Transverse colon (tissue), 4 donors: ENCODE data around the gene JMJD6. TPM values are rescaled to one million over a fixed set of nuclear protein-coding genes. Genes with fewer than 3 reads are reported as not detected.
A peak's percentile ranks its signal among the peaks of the same experiment; 100 is the strongest.
"Not testable (repeated sequence)": the region's sequence is repeated elsewhere in the genome, so short reads cannot be mapped to it uniquely, and the experiment has no call there.

Source experiments
- DNase-seq: peaks from one replicate; pipeline ENCODE4 v3.0.0-alpha.2; 2019
- H3K27ac ChIP-seq, 4 donors: fragments of 200-600 bp; sonication (generic); 2 replicates each; pipeline ENCODE4 v1.5.1; 2016 to 2018; ENCODE audit warnings: inconsistent platforms in 4 of 4
- H3K27me3 ChIP-seq: fragments of 200-600 bp; sonication (generic); 2 replicates; pipeline ENCODE4 v1.5.1; 2017; ENCODE audit warnings: inconsistent platforms
- H3K36me3 ChIP-seq, 4 donors: fragments of 200-600 bp; sonication (generic); 2 replicates each; pipeline ENCODE4 v1.5.1; 2017 to 2019; ENCODE audit warnings: inconsistent platforms in 4 of 4
- H3K4me1 ChIP-seq, 4 donors: fragments of 200-600 bp; sonication (generic); 2 replicates each; pipeline ENCODE4 v1.5.1; 2017 to 2020; ENCODE audit warnings: inconsistent platforms in 4 of 4
- H3K4me3 ChIP-seq, 4 donors: fragments of 200-600 bp; sonication (generic); 1 replicate in 1 of 4; 2 replicates in 3 of 4; pipeline versions ENCODE4 v1.5.1 to v1.6.1; 2017 to 2019; ENCODE audit warnings: inconsistent platforms in 4 of 4
- H3K9me3 ChIP-seq, 2 donors: fragments of 200-600 bp; sonication (generic); 2 replicates each; pipeline ENCODE4 v1.5.1; 2017 to 2019; ENCODE audit warnings: inconsistent platforms in 2 of 2
- EP300 ChIP-seq: sonication (generic); formaldehyde crosslinking; IDR thresholded peaks from one replicate; pipeline ENCODE4 v1.6.1; 2017; ENCODE audit warnings: antibody characterized with exemption, low read depth
- POLR2A ChIP-seq: fragments of 450-650 bp; IDR thresholded peaks from one replicate; pipeline ENCODE4 v1.6.1; 2016; ENCODE audit warnings: antibody characterized with exemption, mild to moderate bottlenecking, moderate library complexity
- POLR2AphosphoS5 ChIP-seq, 3 donors: sonication (generic); formaldehyde crosslinking; IDR thresholded peaks; one replicate each; pipeline ENCODE4 v1.6.1; 2016; ENCODE audit warnings: antibody characterized with exemption in 3 of 3
- WGBS, 2 donors: methylation state at CpG; one replicate each; pipeline ENCODE4 v1.1.5; 2018; ENCODE audit warnings: low coverage in 1 of 2; 5-methylcytosine and 5-hydroxymethylcytosine counted together
- in situ Hi-C, 4 donors: fragments of 200-750 bp; cut with MboI; loops; one replicate each; pipeline versions ENCODE4 v1.15.0 to v1.15.1; 2017; ENCODE audit warnings: low sequenced_read_pairs in 3 of 4, low pct_ligation_motif_present in 1 of 4, low pct_unique_long_range_greater_than_20kb in 1 of 4
- intact Hi-C: fragments of 100-400 bp; cut with DNase I; formaldehyde crosslinking; loops from one replicate; pipeline ENCODE4 v1.15.1; 2023; ENCODE audit warnings: low total_unique reads
- total RNA-seq, 4 donors: library from RNA; depleted of rRNA; stranded (reverse); fragments of >200 nt; gene quantifications; one replicate each; pipeline ENCODE4 v1.1.0, GENCODE V29; 2016
- TF ChIP-seq, protein P1 (sequence below), 5 experiments: fragments of 200-600 bp in 3 of 5; fragments of 450-650 bp in 2 of 5; sonication (generic) in 3 of 5; IDR thresholded peaks; 1 replicate in 2 of 5; 2 replicates in 3 of 5; pipeline ENCODE4 v1.5.1; 2016 to 2017; ENCODE audit warnings: antibody characterized with exemption in 5 of 5, inconsistent platforms in 3 of 5, mild to moderate bottlenecking in 2 of 5, moderate library complexity in 1 of 5

JMJD6 gene
- total RNA-seq, 4 donors from 2014 or later = 25.4 to 58.4 (median 26.9) TPM

DNA sequence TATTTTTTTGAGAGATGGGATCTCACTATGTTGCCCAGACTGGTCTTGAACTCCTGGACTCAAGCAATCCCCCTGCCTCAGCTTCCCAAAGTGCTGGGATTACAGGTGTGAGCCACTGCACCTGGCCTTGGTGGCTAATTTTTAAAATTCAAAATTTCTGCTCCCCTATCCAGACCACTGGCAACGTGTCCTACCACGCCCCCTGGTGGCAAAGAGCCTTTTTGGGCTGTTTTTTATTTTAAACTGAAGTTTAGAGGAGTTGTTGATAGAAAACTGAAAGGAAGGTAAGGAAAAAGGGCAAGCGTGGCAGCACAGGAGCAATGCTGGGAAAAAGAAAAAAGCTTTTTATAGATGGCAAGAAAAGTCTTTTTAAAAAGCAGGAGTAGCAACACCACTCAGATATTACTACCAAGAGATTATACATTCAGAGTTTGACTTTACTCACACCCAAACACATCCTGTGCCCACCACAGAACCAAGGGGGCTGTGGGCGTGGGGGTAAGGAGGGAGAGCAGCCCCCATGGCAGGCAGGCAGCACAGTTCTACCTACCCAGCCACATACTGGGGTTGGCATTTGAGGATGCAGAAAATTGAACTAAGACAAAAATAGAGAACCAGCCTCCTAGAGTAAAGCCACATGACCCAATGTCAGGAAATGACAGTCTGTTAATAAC is 11.4 kb downstream of the JMJD6 start:
- H3K4me3 ChIP-seq = no peak overlapping the region
- peaks cover 0 to 56% (median 17%) of the 10 kb centered on the region in 4 donors for H3K36me3 ChIP-seq
- in situ Hi-C loops (loop anchor here in 1 of 4 donors (25.0 kb wide), 1 partner anchor 178 kb away; the partner anchor contains the start of genes CYGB and PRCD), intact Hi-C loops (loop anchor here (5.0 kb wide), 1 partner anchor 33 kb away; no protein-coding TSS in a partner anchor)
- peak; percentile 68 for DNase-seq
- no peak for TF ChIP-seq POLR2A
- TF ChIP-seq, protein P1, sequence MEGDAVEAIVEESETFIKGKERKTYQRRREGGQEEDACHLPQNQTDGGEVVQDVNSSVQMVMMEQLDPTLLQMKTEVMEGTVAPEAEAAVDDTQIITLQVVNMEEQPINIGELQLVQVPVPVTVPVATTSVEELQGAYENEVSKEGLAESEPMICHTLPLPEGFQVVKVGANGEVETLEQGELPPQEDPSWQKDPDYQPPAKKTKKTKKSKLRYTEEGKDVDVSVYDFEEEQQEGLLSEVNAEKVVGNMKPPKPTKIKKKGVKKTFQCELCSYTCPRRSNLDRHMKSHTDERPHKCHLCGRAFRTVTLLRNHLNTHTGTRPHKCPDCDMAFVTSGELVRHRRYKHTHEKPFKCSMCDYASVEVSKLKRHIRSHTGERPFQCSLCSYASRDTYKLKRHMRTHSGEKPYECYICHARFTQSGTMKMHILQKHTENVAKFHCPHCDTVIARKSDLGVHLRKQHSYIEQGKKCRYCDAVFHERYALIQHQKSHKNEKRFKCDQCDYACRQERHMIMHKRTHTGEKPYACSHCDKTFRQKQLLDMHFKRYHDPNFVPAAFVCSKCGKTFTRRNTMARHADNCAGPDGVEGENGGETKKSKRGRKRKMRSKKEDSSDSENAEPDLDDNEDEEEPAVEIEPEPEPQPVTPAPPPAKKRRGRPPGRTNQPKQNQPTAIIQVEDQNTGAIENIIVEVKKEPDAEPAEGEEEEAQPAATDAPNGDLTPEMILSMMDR (IDR thresholded peaks at IDR 0.05) = peak; percentile 75 to 83 (median 81)
- H3K4me1 ChIP-seq = peaks cover 8 to 36% (median 13%) of the 10 kb centered on the region in 4 donors
- H3K9me3 ChIP-seq = no peaks in the 10 kb centered on the region
- H3K27me3 ChIP-seq = no peaks in the 10 kb centered on the region
- WGBS, 2 donors = 22 to 27% methylated on average over 4 of the region's 4 CpGs
- H3K27ac ChIP-seq = peak overlapping the region in 3 of 4 donors; percentile 18 to 58 (median 44)

DNA sequence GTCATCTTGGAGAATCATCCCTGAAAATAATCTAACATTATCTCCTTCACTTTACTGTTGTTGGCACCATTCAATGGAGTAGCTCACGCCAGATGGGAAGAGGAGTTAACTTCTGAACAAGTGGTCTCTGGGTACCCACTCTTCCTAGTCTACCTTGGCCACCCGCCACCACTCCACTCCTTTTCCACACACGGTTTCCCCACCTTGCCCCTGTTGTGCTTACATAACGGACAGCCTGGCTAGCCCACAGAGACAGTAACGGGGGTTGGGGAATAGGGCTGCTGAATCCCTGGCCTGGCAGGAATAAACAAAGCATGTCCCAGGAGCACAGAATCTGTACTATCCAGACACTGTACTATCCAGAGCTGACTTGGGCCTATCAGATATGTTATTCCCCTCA is 12.1 kb downstream of the JMJD6 start:
- 67% methylated on average over 5 of the region's 5 CpGs; no CpG with 5 or more reads in 1 of the 2 donors for WGBS, 2 donors
- H3K27me3 ChIP-seq = no peaks in the 10 kb centered on the region
- in situ Hi-C loops (loop anchor here in 1 of 4 donors (25.0 kb wide), 1 partner anchor 177 kb away; the partner anchor contains the start of genes CYGB and PRCD), intact Hi-C loops (no loop called here)
- H3K27ac ChIP-seq = peak overlapping the region in 3 of 4 donors; percentile 2 to 58 (median 18)
- DNase-seq = no peak
- H3K4me3 ChIP-seq = no peak overlapping the region
- peaks cover 8 to 36% (median 13%) of the 10 kb centered on the region in 4 donors for H3K4me1 ChIP-seq
- H3K36me3 ChIP-seq = peaks cover 0 to 49% (median 13%) of the 10 kb centered on the region in 4 donors
- no peaks in the 10 kb centered on the region for H3K9me3 ChIP-seq
- TF ChIP-seq POLR2AphosphoS5 (IDR thresholded peaks at IDR 0.05) (no peak), EP300 (no peak), POLR2A (no peak)
- TF ChIP-seq, protein P1 (IDR thresholded peaks at IDR 0.05) = no peak

DNA sequence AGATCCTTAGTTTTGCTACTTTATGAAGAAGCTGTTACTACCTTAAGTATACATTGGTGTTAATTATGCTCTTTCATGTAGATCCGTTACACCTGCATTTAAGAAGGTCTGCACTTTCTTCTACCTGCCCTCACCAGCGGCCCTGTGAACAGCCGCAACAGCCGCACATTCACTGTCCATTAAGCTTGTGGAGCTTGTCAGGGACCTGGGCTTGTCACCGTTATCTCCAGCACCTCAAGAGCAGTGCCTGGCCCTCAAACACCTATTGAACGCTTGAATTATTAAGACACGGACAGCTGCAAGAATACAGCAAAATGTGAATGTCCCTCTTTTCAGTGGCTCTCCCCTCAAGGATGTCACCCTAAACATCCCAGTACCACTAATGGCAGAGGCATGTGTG is 12.6 kb downstream of the JMJD6 start:
- DNase-seq = no peak
- TF ChIP-seq POLR2A (no peak), POLR2AphosphoS5 (IDR thresholded peaks at IDR 0.05) (no peak), EP300 (no peak)
- TF ChIP-seq, protein P1 (IDR thresholded peaks at IDR 0.05) = no peak
- Histone ChIP-seq H3K36me3 (peaks cover 0 to 44% (median 10%) of the 10 kb centered on the region in 4 donors), H3K9me3 (no peaks in the 10 kb centered on the region), H3K4me3 (no peak overlapping the region), H3K4me1 (peaks cover 8 to 37% (median 15%) of the 10 kb centered on the region in 4 donors), H3K27ac (peak overlapping the region in 1 of 4 donors; percentile 2), H3K27me3 (no peaks in the 10 kb centered on the region)
- WGBS, 2 donors = 92 to 96% methylated on average over 2 to 7 of the region's 7 CpGs
- intact Hi-C loops (no loop called here), in situ Hi-C loops (loop anchor here in 1 of 4 donors (25.0 kb wide), 1 partner anchor 176 kb away; the partner anchor contains the start of genes CYGB and PRCD)

DNA sequence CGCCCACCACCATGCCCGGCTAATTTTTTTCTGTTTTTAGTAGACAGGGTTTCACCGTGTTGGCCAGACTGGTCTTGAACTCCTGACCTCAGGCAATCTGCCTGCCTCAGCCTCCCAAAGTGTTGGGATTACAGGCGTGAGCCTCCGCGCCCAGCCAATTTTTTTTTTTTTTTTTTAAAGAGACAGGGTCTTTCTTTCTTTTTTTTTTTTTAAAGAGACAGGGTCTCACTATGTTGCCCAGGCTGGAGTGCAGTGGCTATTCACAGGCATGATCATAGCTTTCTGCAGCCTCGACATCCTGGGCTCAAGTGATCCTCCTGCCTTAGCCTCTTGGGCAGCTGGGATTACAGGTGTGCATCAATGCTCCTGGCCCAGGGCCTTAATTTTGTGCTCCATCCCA is 14.1 kb downstream of the JMJD6 start:
- DNase-seq, intact Hi-C loops, H3K4me3 ChIP-seq, H3K9me3 ChIP-seq, H3K27me3 ChIP-seq: not testable (repeated sequence)
- H3K36me3 ChIP-seq = peaks cover 0 to 33% (median 3%) of the 10 kb centered on the region in 4 donors
- in situ Hi-C loops = loop anchor here in 1 of 4 donors (25.0 kb wide), 1 partner anchor 175 kb away; the partner anchor contains the start of genes CYGB and PRCD
- 60 to 63% methylated on average over 5 to 7 of the region's 7 CpGs for WGBS, 2 donors
- H3K27ac ChIP-seq = peak overlapping the region in 3 of 4 donors; percentile 83 to 85 (median 84)
- H3K4me1 ChIP-seq = peaks cover 15 to 52% (median 22%) of the 10 kb centered on the region in 4 donors
